PC-3 (cell line): ENCODE measurements around the gene FCAMR. TPM values are rescaled to one million over a fixed set of nuclear protein-coding genes. Genes with fewer than 3 reads are reported as not detected.
A peak's percentile ranks its signal among the peaks of the same experiment; 100 is the strongest.

Source experiments
- ATAC-seq: fragments of 200-7000 bp; cut with Tn5 transposase; 2 replicates; pipeline ENCODE4 v1.9.1; 2020; ENCODE audit warnings: mild to moderate bottlenecking, moderate library complexity
- BruUV-seq: library from RNA; stranded (reverse); fragments of 400-500 nt; replicated peaks from 2 replicates; lab custom pipeline; 2021; lab: Mats Ljungman, UMichigan
- CTCF ChIA-PET: fragments of 300-600 bp; sonication (Branson Sonifier 250); formaldehyde crosslinking; loops from one replicate; lab custom pipeline; 2022; ENCODE audit warnings: antibody characterized with exemption; lab: Charles Lee
- POLR2A ChIA-PET: fragments of 300-600 bp; sonication (Branson Sonifier 250); formaldehyde crosslinking; loops from one replicate; lab custom pipeline; 2022; ENCODE audit warnings: antibody characterized with exemption; ENCODE audit not compliant: unreplicated experiment; lab: Charles Lee
- DNase-seq: peaks from one replicate; pipeline ENCODE4 v3.0.0-alpha.2; 2015
- H2AFZ ChIP-seq: fragments of 300-600 bp; sonication (generic); 2 replicates; pipeline ENCODE4 v1.6.0; 2016; ENCODE audit warnings: antibody characterized with exemption, low read length
- H3F3A ChIP-seq: fragments of 300-600 bp; sonication (generic); one replicate; pipeline ENCODE4 v1.6.0; 2017; ENCODE audit warnings: antibody characterized with exemption, low read length, control low read depth, mild to moderate bottlenecking; ENCODE audit not compliant: unreplicated experiment
- H3K27ac ChIP-seq: fragments of 300-600 bp; sonication (generic); 2 replicates; pipeline ENCODE4 v1.5.1; 2016; ENCODE audit warnings: mild to moderate bottlenecking, low read length
- H3K27me3 ChIP-seq: fragments of 300-600 bp; sonication (generic); 2 replicates; pipeline ENCODE4 v1.6.1; 2016; ENCODE audit warnings: low read length, mixed read lengths
- H3K36me3 ChIP-seq: fragments of 300-600 bp; sonication (generic); 2 replicates; pipeline ENCODE4 v1.6.1; 2016; ENCODE audit warnings: low read depth, mixed run types, low read length, mixed read lengths
- H3K4me1 ChIP-seq: fragments of 300-600 bp; sonication (generic); 2 replicates; pipeline ENCODE4 v1.5.1; 2016; ENCODE audit warnings: low read length; ENCODE audit not compliant: insufficient read depth
- H3K4me2 ChIP-seq: fragments of 300-600 bp; sonication (generic); 2 replicates; pipeline ENCODE4 v1.6.0; 2016; ENCODE audit warnings: low read length
- H3K4me3 ChIP-seq: fragments of 300-600 bp; sonication (generic); 2 replicates; pipeline ENCODE4 v1.5.1; 2016; ENCODE audit warnings: mild to moderate bottlenecking, low read length, mixed read lengths
- H3K79me2 ChIP-seq: fragments of 300-600 bp; sonication (generic); 2 replicates; pipeline ENCODE4 v1.6.1; 2017; ENCODE audit warnings: low read length, mixed read lengths
- H3K9ac ChIP-seq: fragments of 300-600 bp; sonication (generic); 2 replicates; pipeline ENCODE4 v1.6.0; 2016; ENCODE audit warnings: mild to moderate bottlenecking, low read length
- H3K9me2 ChIP-seq: fragments of 300-600 bp; sonication (generic); replicated peaks from 2 replicates; pipeline ENCODE4 v1.6.1; 2016; ENCODE audit warnings: mixed run types, low read length, mixed read lengths
- H3K9me3 ChIP-seq: fragments of 300-600 bp; sonication (generic); 2 replicates; pipeline ENCODE4 v1.6.1; 2016; ENCODE audit warnings: low read length, mixed read lengths
- H4K20me1 ChIP-seq: fragments of 300-600 bp; sonication (generic); 2 replicates; pipeline ENCODE4 v1.6.1; 2016; ENCODE audit warnings: low read length, mixed read lengths
- CTCF ChIP-seq: fragments of 300-600 bp; sonication (generic); conservative IDR thresholded peaks from 2 replicates; pipeline ENCODE4 v1.5.1; 2017; ENCODE audit warnings: antibody characterized with exemption, low read depth, mild to moderate bottlenecking, low read length
- EZH2 ChIP-seq: fragments of 300-600 bp; sonication (generic); IDR thresholded peaks from one replicate; pipeline ENCODE4 v1.6.1; 2017; ENCODE audit warnings: antibody characterized with exemption, mild to moderate bottlenecking, low read length; ENCODE audit not compliant: unreplicated experiment
- EZH2phosphoT487 ChIP-seq: fragments of 300-600 bp; sonication (generic); IDR thresholded peaks from 2 replicates; pipeline ENCODE4 v1.6.1; 2018; ENCODE audit warnings: mild to moderate bottlenecking, antibody characterized with exemption, low read length, borderline replicate concordance
- intact Hi-C: fragments of 100-400 bp; cut with micrococcal nuclease; formaldehyde crosslinking; loops from 2 replicates; pipeline ENCODE4 v1.9.0; 2023
- total RNA-seq: library from RNA; depleted of rRNA; stranded (reverse); fragments of >200 nt; gene quantifications from 2 replicates; pipeline ENCODE4 v1.2.3, GENCODE V29; 2014

Gene FCAMR
- total RNA-seq, 1 experiment from 2014 or later, result not detected

GRCh38 chr1:206972728-206973127 lies 2.5 kb upstream of the FCAMR start:
- Histone ChIP-seq H3K9me2 (no peaks in the 10 kb centered on the region), H3K27ac (no peak overlapping the region), H3K9ac (no peak overlapping the region), H3K79me2 (no peaks in the 10 kb centered on the region), H3F3A (no peaks in the 10 kb centered on the region), H3K4me1 (peaks cover 7% of the 10 kb centered on the region; the same call in 1 of the 2 replicates), H3K36me3 (no peaks in the 10 kb centered on the region), H3K27me3 (no peaks in the 10 kb centered on the region), H2AFZ (peak overlapping the region; percentile 5; the same call in 1 of the 2 replicates), H4K20me1 (no peaks in the 10 kb centered on the region), H3K4me3 (no peak overlapping the region), H3K9me3 (no peaks in the 10 kb centered on the region), H3K4me2 (0 out of 2 replicates have a peak overlapping the region, but pooled peaks have one; percentile 1)
- no TSS peak for BruUV-seq
- POLR2A ChIA-PET, result interaction anchor here (0.5 to 0.8 kb wide), 3 partner anchors 80 to 403 kb away, joined by 3 to 18 read pairs (median 4); partner anchors contain the start of genes EIF2D and PFKFB2
- ATAC-seq (peak; percentile 77), DNase-seq (peak; percentile 13)
- TF ChIP-seq CTCF, result no peak
- no peak for TF ChIP-seq EZH2
- no peak for TF ChIP-seq EZH2phosphoT487
- CTCF ChIA-PET, result interaction anchor here (1.3 to 1.5 kb wide), 2 partner anchors 9 to 60 kb away, joined by 7 to 9 read pairs; no protein-coding TSS in a partner anchor
- intact Hi-C loops, result no loop called here

- intact Hi-C loops, result no loop called here
- no TSS peak for BruUV-seq
- H3K27me3 ChIP-seq, result no peaks in the 10 kb centered on the region
- no peak overlapping the region for H3K4me2 ChIP-seq
- TF ChIP-seq EZH2phosphoT487 (no peak), CTCF (no peak), EZH2 (no peak)
- no peaks in the 10 kb centered on the region for H3F3A ChIP-seq
- H3K9me3 ChIP-seq, result no peaks in the 10 kb centered on the region
- DNase-seq (no peak), ATAC-seq (no peak)
- no peak overlapping the region for H2AFZ ChIP-seq
- H3K9ac ChIP-seq, result no peak overlapping the region
- no peaks in the 10 kb centered on the region for H3K36me3 ChIP-seq
- no peaks in the 10 kb centered on the region for H3K9me2 ChIP-seq
- POLR2A ChIA-PET, result no interaction called here
- H3K4me1 ChIP-seq, result peaks cover 14% of the 10 kb centered on the region; the same call in 1 of the 2 replicates
- CTCF ChIA-PET, result no interaction called here
- H3K4me3 ChIP-seq, result no peak overlapping the region
- H3K79me2 ChIP-seq, result no peaks in the 10 kb centered on the region
- no peak overlapping the region for H3K27ac ChIP-seq
- no peaks in the 10 kb centered on the region for H4K20me1 ChIP-seq
Measured at GRCh38 chr1:206971029-206971655, 882 bp upstream of the FCAMR start.

GRCh38 chr1:206969090-206969489 lies 1.2 kb downstream of the FCAMR start:
- Histone ChIP-seq H3K4me3 (no peak overlapping the region), H3K9me2 (no peaks in the 10 kb centered on the region), H3K27me3 (no peaks in the 10 kb centered on the region), H2AFZ (no peak overlapping the region), H3K27ac (no peak overlapping the region), H3K9ac (no peak overlapping the region), H4K20me1 (no peaks in the 10 kb centered on the region), H3K36me3 (no peaks in the 10 kb centered on the region), H3K79me2 (no peaks in the 10 kb centered on the region), H3K9me3 (no peaks in the 10 kb centered on the region), H3K4me2 (no peak overlapping the region), H3F3A (no peaks in the 10 kb centered on the region), H3K4me1 (peaks cover 14% of the 10 kb centered on the region; the same call in 1 of the 2 replicates)
- ChIA-PET CTCF (no interaction called here), POLR2A (no interaction called here)
- no peak for ATAC-seq
- no peak for DNase-seq
- intact Hi-C loops, result no loop called here
- no TSS peak for BruUV-seq
- TF ChIP-seq EZH2 (no peak), CTCF (no peak), EZH2phosphoT487 (no peak)
